MM.1S (cell line): ENCODE measurements around the gene GRIK1.

Source experiments
- CTCF ChIP-seq: fragments of 300-600 bp; sonication (generic); IDR thresholded peaks from 2 replicates; pipeline ENCODE4 v1.5.1; 2016; ENCODE audit warnings: antibody characterized with exemption, low read length, mixed read lengths
- EZH2 ChIP-seq: fragments of 300-600 bp; sonication (generic); optimal IDR thresholded peaks from 2 replicates; pipeline ENCODE3; 2017; ENCODE audit warnings: low read depth, mild to moderate bottlenecking, antibody characterized with exemption, low read length, mixed read lengths

GRCh38 chr21:29547998-29548397 is 391.8 kb downstream of the GRIK1 start:
- no peak for TF ChIP-seq CTCF
- TF ChIP-seq EZH2 = no peak
